ENCODE data around the gene FAM222B.
"Not testable (repeated sequence)": the region's sequence is repeated elsewhere in the genome, so short reads cannot be mapped to it uniquely, and the experiment has no call there.

The FAM222B gene

GRCh38 chr17:28726226-28726626 is 116.4 kb downstream of the FAM222B start, which contains the start of gene TLCD1:
Gene TLCD1 (minus strand): TSS chr17:28726233. CDS start chr17:28726097, 136 bp downstream.
- FAIRE-seq, result no peak

GRCh38 chr17:28725660-28726225 is 116.8 kb downstream of the FAM222B start:
- FAIRE-seq, result no peak

DNA sequence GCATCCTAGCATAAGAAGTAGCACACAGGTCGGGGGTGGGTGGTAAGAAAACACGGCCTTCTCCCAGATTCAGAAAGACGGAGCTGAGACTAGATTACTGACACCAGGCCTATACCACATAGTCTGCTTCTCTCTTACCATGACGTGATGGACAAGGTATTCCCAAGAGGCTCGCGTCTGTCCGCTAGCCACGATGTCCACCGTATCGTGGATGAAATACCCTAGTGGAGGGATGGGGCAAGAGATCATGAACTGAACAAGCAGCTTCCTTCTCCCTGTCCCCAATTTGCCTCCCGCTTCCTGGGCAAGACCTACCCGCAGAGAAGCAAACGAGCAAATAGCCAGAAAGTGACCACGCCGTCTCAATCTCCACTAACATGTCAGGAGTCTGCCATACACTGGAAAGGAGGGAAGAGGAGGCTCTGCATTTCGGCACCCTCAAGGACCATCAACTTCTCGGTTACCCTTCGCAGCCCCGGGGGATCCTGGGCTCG is 117.4 kb downstream of the FAM222B start:
- no peak for FAIRE-seq

DNA sequence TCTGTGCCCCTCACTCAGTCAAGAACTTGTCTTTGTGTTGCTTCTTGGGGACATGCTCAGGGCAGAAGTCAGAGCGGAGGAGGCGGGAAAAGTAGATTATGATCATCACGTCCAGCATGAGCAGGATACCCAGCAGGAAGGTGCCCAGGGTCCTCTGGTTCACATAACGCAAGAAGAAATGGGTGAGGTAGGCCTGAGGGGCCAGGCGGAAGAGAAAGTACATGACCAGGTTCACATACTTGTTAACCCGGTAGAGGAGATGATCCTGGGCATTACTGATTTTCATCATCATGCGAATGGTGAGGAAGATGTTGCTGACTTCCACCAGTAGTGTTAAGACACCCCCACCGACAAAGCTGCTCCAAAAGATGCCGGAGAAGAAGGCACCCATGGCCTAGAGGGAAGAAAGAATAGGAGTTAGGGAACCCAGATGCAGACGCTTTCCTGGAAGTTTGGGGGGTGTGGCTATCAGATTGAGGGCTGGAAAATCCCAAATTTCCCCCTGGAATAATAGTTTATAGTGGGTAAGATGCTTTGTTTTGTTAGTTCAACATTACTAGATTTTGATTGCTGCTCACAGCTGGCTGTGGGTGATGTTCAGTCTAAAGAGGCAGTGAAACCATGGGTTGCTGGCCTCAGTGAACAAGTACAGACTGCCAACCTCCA is 118.0 kb downstream of the FAM222B start:
- no peak for FAIRE-seq

DNA sequence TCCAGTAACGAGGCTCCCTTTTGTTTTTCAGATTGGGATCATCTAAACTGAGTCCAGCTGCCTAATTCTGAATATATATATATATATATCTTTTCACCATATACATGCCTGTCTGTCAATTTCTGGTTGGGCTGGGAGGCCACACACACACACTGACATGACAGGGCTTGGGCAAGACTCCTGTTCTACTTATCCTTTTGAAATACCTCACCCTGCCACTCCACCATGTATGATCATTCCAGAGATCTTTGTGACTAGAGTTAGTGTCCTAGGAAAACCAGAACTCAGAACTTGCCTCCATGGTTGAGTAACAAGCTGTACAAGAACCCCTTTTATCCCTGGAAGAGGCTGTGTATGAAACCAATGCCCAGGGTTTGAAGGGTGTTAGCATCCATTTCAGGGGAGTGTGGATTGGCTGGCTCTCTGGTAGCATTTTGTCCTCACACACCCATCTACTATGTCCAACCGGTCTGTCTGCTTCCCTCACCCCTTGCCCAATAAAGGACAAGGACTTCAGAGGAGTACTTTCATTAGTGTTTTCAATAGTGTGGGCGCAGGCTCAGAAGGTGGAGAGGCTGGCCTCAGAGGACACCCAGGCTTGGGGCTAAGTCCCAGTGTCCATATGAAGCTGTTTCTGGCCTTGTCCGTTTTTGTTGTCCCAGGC is 118.6 kb downstream of the FAM222B start:
- not testable (repeated sequence) for FAIRE-seq

DNA sequence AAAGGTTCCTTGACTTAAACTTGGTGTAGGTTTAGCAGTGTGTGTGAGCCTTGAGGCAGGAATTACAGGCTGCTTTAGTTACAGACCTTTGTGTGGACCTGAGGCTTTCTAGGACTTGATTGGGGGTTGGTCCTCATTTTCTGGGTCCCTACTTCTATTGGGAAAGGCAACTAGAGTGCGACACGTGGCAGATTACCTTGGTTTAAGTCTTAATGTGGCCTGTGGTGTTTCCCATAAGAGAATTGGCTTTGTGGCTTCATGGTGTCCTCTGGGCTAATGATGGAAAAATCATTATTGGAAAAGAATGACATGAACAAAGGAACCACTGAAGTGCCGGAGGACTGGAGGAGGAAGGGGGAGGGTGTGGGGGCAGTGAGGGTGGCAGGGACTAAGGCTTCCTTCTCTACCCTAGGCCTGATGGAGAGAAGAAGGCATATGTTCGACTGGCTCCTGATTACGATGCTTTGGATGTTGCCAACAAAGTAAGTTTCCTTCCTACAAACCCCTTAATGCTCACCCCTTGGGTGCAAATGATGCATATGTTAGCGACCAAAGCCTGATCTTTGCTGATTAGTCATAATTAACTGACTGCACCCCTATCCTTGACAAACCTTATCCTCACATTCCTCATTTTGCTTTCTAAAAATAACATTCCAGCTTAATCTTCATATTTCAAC is 119.3 kb downstream of the FAM222B start:
- FAIRE-seq, result no peak

- no peak for FAIRE-seq
These were observed 120.0 kb downstream of the FAM222B start for GRCh38 chr17:28722417-28723158.

- not testable (repeated sequence) for FAIRE-seq
These were observed 121.6 kb downstream of the FAM222B start for GRCh38 chr17:28720997-28721329.

DNA sequence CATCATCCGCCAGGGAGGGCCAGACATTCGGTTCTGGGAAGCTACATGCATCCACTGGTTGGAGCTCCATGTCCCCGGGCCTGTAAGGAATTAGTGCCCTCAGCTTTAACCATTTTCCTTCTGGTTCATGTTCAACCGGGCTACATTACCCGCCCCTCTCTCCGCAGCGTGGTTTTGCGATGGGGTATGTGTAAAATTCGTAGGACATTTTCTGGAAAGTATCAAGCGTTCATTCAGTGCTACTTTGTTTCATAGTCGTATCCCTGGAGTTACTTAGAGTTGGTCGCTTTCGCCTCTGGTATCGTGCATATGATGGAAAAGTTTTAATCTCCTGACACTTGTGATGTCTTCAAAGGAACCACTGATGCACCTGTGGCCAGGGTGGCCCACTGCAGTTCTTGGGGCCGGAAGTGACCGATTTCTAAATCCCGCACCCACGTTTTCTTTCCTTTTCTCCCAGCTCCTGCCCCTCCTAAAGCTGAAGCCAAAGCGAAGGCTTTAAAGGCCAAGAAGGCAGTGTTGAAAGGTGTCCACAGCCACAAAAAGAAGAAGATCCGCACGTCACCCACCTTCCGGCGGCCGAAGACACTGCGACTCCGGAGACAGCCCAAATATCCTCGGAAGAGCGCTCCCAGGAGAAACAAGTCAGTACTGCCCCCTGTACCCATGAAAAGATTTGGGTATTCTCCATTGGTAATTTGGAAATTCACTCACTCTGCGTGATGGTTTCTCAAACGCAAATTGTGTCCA is 122.2 kb downstream of the FAM222B start:
- FAIRE-seq, result no peak

GRCh38 chr17:28719021-28719433 is 123.6 kb downstream of the FAM222B start:
- no peak for FAIRE-seq

GRCh38 chr17:28718333-28719020 is 124.1 kb downstream of the FAM222B start:
- FAIRE-seq, result no peak

- no peak for FAIRE-seq
These were observed 124.8 kb downstream of the FAM222B start, which contains the start of gene RAB34 for GRCh38 chr17:28717578-28718332. Gene RAB34 (minus strand): TSS chr17:28717868. CDS start chr17:28717266, 602 bp downstream.

DNA sequence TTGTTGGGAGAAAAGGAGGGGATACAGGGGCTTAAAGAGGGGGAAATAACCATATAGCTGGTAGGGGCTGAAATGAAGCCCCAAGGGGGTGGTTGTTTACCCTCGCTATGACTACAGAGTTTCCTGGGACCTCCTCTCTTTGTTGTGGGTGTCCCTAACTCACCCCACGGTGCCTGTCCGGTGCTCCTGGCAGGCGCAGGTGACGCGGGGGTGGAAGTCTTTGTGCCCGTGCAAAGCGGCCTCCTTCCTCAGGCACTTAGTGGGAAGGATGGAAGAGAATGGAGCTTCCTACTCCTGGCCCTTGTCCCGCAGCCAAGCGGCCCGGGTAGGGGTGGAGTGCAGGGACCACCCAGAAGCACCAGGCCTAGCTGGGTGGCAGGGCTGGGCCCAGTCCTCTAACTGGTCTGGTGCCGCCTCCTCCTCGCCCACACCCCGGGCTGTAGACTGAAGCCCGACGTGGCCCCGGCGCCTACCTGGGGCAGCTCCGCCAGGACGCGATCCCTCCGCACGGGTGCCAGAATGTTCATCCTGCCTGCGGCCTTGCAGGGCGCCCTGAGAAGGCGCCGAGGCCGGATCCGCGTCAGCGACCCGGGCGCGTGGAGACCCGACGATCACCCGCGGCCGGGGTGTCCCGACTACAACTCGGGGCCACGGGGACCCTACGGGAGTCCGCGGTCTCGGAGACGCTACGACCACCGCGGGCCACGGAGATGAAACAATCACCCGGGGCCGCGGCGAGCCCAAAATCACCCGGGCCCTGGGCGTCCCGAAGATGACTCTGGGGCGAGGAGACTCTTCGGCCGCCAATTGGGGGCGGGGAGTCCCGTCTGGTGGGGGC is 125.6 kb downstream of the FAM222B start:
- FAIRE-seq, result no peak

DNA sequence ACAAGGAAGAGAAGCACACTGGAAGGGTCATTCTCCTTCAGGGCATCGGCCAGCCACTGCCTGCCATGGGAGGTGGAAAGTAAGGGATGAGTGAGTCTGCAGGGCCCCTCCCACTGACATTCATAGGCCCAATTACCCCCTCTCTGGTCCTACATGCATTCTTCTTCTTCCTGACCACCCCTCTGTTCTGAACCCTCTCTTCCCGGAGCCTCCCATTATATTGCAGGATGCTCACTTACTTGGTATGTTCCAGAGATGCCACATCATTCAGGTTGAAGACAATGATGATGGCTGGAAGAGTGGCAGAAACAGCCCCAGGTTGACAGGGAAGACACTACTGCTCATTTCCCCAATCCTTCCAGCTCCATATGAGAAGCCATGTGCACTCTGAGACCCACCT is 127.4 kb downstream of the FAM222B start:
- no peak for FAIRE-seq

- FAIRE-seq, result no peak
These were observed 128.3 kb downstream of the FAM222B start for GRCh38 chr17:28714281-28714680.

- FAIRE-seq, result no peak
These were observed 129.7 kb downstream of the FAM222B start for GRCh38 chr17:28712705-28713415.

DNA sequence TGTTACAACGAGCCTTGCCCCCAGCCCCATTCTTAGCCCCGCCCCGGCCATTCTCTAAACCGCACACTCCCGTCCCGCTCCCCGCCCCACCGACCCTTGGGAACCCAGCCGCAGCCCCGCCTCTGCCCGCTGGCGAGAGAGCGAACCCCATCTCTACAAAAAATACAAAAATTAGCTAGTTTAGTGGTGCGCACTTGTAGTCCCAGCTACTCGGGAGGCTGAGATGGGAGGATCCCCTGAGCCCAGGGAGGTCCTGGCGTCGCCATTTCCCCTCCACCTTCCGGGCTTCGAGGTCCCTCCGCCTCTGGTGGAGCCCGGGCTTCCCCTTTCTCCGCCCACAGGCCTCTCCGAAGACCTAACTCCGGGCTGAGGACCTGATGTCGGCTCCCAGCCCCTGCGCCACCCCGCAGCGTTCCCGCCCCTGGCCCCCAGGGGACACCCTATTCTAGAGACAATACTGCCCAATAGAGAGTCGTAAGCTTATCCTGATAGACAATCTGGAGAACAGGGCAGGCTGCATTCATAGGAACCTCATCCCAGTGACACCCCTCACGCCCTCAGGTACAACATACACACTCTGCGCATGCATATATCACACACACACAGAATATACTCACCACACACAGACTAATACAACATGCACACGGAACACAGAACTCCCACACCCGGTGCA is 130.4 kb downstream of the FAM222B start:
- FAIRE-seq, result no peak

- FAIRE-seq, result no peak
These were observed 130.9 kb downstream of the FAM222B start, which contains the start of gene PROCA1 for GRCh38 chr17:28711723-28712031. Gene PROCA1 (minus strand): TSS chr17:28711888. CDS start chr17:28711660, 228 bp downstream.
